SK-N-SH (cell line): ENCODE data around the gene OPA1. TPM values are rescaled to one million over a fixed set of nuclear protein-coding genes. Genes with fewer than 3 reads are reported as not detected.

Experiments used
- CTCF ChIA-PET: fragments of 300-600, 350-600 bp; formaldehyde crosslinking; extraction: SDS; loops from one replicate; lab custom pipeline; 2021; lab: Yijun Ruan, JAX
- POLR2A ChIA-PET: fragments of 350-600 bp; sonication (Branson Sonifier 250); formaldehyde crosslinking; extraction: SDS; loops from one replicate; lab custom pipeline; 2020; ENCODE audit warnings: antibody characterized with exemption, inconsistent platforms; lab: Yijun Ruan, JAX
- DNase-seq: peaks from one replicate; pipeline ENCODE4 v3.0.0; 2012
- H2AFZ ChIP-seq: fragments of 200-600 bp; sonication (generic); 2 replicates; pipeline ENCODE4 v1.8.1; 2016; ENCODE audit warnings: antibody characterized with exemption, mild to moderate bottlenecking, low read depth
- H3F3A ChIP-seq: fragments of 200-600 bp; sonication (generic); replicated peaks from 2 replicates; pipeline ENCODE3; 2016; ENCODE audit warnings: antibody characterized with exemption, mild to moderate bottlenecking; ENCODE audit not compliant: insufficient read depth
- H3K27ac ChIP-seq, 2 experiments: fragments of 200-500 bp in 1 of 2; fragments of 200-600 bp in 1 of 2; sonication (Bioruptor generic) in 1 of 2; sonication (generic), shearing (Covaris generic) in 1 of 2; 2 replicates each; pipeline versions ENCODE4 v1.5.1 to v1.6.1; 2014 to 2016; ENCODE audit warnings: low read depth in 2 of 2, inconsistent platforms in 1 of 2, low read length in 1 of 2, mild to moderate bottlenecking in 1 of 2, mixed read lengths in 1 of 2
- H3K27me3 ChIP-seq: fragments of 200-600 bp; sonication (generic), shearing (Covaris generic); 2 replicates; pipeline ENCODE4 v1.6.1; 2016; ENCODE audit warnings: mixed run types; ENCODE audit not compliant: insufficient read depth
- H3K36me3 ChIP-seq, 2 experiments: fragments of 200-500 bp in 1 of 2; fragments of 200-600 bp in 1 of 2; sonication (Bioruptor generic) in 1 of 2; sonication (generic) in 1 of 2; replicated peaks in 1 of 2; 2 replicates each; pipeline versions ENCODE3 to v1.5.1; 2014 to 2016; ENCODE audit warnings: low read length in 1 of 2, mild to moderate bottlenecking in 1 of 2; ENCODE audit not compliant: insufficient read depth in 2 of 2, control insufficient read depth in 1 of 2
- H3K4me1 ChIP-seq, 2 experiments: fragments of 200-500 bp in 1 of 2; fragments of 200-600 bp in 1 of 2; sonication (Bioruptor generic) in 1 of 2; sonication (generic), shearing (Covaris generic) in 1 of 2; 2 replicates each; pipeline versions ENCODE4 v1.5.1 to v1.6.1; 2014 to 2016; ENCODE audit warnings: low read depth in 1 of 2, low read length in 1 of 2, mixed run types in 1 of 2; ENCODE audit not compliant: insufficient read depth in 2 of 2, control insufficient read depth in 1 of 2
- H3K4me2 ChIP-seq: fragments of 200-600 bp; sonication (generic), shearing (Covaris generic); 2 replicates; pipeline ENCODE4 v1.6.1; 2017; ENCODE audit warnings: mixed run types
- H3K4me3 ChIP-seq, 2 experiments: fragments of 200-500 bp in 1 of 2; fragments of 200-600 bp in 1 of 2; sonication (Bioruptor generic) in 1 of 2; sonication (generic), shearing (Covaris generic) in 1 of 2; 2 replicates each; pipeline versions ENCODE4 v1.5.1 to v1.8.1; 2014 to 2016; ENCODE audit warnings: low read depth in 2 of 2, inconsistent platforms in 1 of 2, low read length in 1 of 2, mild to moderate bottlenecking in 1 of 2, mixed read lengths in 1 of 2, moderate library complexity in 1 of 2
- H3K79me2 ChIP-seq: fragments of 200-600 bp; sonication (generic); 2 replicates; pipeline ENCODE4 v1.8.1; 2017; ENCODE audit warnings: mild to moderate bottlenecking; ENCODE audit not compliant: insufficient read depth
- H3K9ac ChIP-seq: fragments of 200-600 bp; sonication (generic); 2 replicates; pipeline ENCODE4 v1.6.1; 2017; ENCODE audit warnings: mixed run types
- H3K9me2 ChIP-seq: fragments of 200-600 bp; sonication (generic); 2 replicates; pipeline ENCODE4 v1.6.1; 2017; ENCODE audit warnings: mixed run types
- H3K9me3 ChIP-seq: fragments of 200-600 bp; sonication (generic); 2 replicates; pipeline ENCODE4 v1.6.1; 2017; ENCODE audit warnings: mixed run types, mild to moderate bottlenecking, moderate library complexity
- H4K20me1 ChIP-seq: fragments of 200-600 bp; sonication (generic); 2 replicates; pipeline ENCODE4 v1.6.1; 2017; ENCODE audit warnings: mild to moderate bottlenecking, mixed run types; ENCODE audit not compliant: insufficient read depth
- CHD2 ChIP-seq: fragments of 150-350 bp; IDR thresholded peaks from 2 replicates; pipeline ENCODE4 v1.6.1; 2018; ENCODE audit warnings: low read length; ENCODE audit not compliant: partially characterized antibody
- EZH2phosphoT487 ChIP-seq: fragments of 200-600 bp; sonication (generic); IDR thresholded peaks from 2 replicates; pipeline ENCODE4 v1.6.1; 2017; ENCODE audit warnings: low read depth, mixed run types, mild to moderate bottlenecking, antibody characterized with exemption, moderate library complexity, borderline replicate concordance
- FOXJ3 ChIP-seq: sonication (generic); formaldehyde crosslinking; IDR thresholded peaks from 2 replicates; pipeline ENCODE4 v1.5.1; 2020; ENCODE audit warnings: mild to moderate bottlenecking, missing genetic modification reagents
- FOXM1 ChIP-seq: IDR thresholded peaks from 2 replicates; pipeline ENCODE4 v1.4.0; 2012; ENCODE audit warnings: low read depth, mild to moderate bottlenecking
- GABPA ChIP-seq: IDR thresholded peaks from 2 replicates; pipeline ENCODE4 v1.4.0; 2012; ENCODE audit warnings: low read depth, mild to moderate bottlenecking
- GATA2 ChIP-seq: sonication (generic); formaldehyde crosslinking; IDR thresholded peaks from 2 replicates; pipeline ENCODE4 v1.5.0; 2020; ENCODE audit warnings: mild to moderate bottlenecking, missing genetic modification reagents
- JUND ChIP-seq: IDR thresholded peaks from 2 replicates; pipeline ENCODE4 v1.4.0; 2012
- MEF2A ChIP-seq: IDR thresholded peaks from 2 replicates; pipeline ENCODE4 v1.4.0; 2012; ENCODE audit warnings: low read depth, borderline replicate concordance
- NFIC ChIP-seq: IDR thresholded peaks from 2 replicates; pipeline ENCODE4 v1.4.0; 2012; ENCODE audit warnings: borderline replicate concordance
- POLR2AphosphoS5 ChIP-seq: IDR thresholded peaks from 2 replicates; pipeline ENCODE4 v1.6.1; 2012; ENCODE audit warnings: low read depth, low read length
- RFX5 ChIP-seq: IDR thresholded peaks from 2 replicates; pipeline ENCODE4 v1.6.1; 2012; ENCODE audit warnings: mild to moderate bottlenecking, improper control_type of control experiment, low read length
- SIN3A ChIP-seq: IDR thresholded peaks from 2 replicates; pipeline ENCODE4 v1.6.1; 2012; ENCODE audit warnings: low read depth, mild to moderate bottlenecking, low read length, moderate library complexity, borderline replicate concordance
- SMC3 ChIP-seq: IDR thresholded peaks from 2 replicates; pipeline ENCODE4 v1.6.1; 2012; ENCODE audit warnings: low read depth, low read length, improper control_type of control experiment
- YY1 ChIP-seq: IDR thresholded peaks from 2 replicates; pipeline ENCODE4 v1.4.0; 2012; ENCODE audit warnings: low read depth, mild to moderate bottlenecking
- WGBS: methylation state at CpG from one replicate; pipeline ENCODE4 v1.1.6; 2017; ENCODE audit warnings: low lambda C conversion rate; 5-methylcytosine and 5-hydroxymethylcytosine counted together
- polyA plus RNA-seq, 3 experiments: library from polyadenylated mRNA; depleted of rRNA; stranded (reverse); fragments of >200 nt; gene quantifications; 2 replicates each; pipeline ENCODE4 v1.2.3, GENCODE V29; 2012
- TF ChIP-seq, protein P1 (sequence below): fragments of 150-350 bp; IDR thresholded peaks from 2 replicates; pipeline ENCODE4 v1.6.1; 2017; ENCODE audit warnings: antibody characterized with exemption, low read length, low read depth, borderline replicate concordance
- TF ChIP-seq, protein P2 (sequence below): fragments of 150-350 bp; IDR thresholded peaks from 2 replicates; pipeline ENCODE4 v1.6.1; 2016; ENCODE audit warnings: mild to moderate bottlenecking, low read depth, low read length
- TF ChIP-seq, protein P3 (sequence below): IDR thresholded peaks from 2 replicates; pipeline ENCODE4 v1.4.0; 2012; ENCODE audit warnings: low read depth, borderline replicate concordance
- TF ChIP-seq, protein P4 (sequence below): IDR thresholded peaks from 2 replicates; pipeline ENCODE4 v1.6.1; 2012; ENCODE audit warnings: mild to moderate bottlenecking, low read depth, low read length, moderate library complexity
- TF ChIP-seq, protein P5 (sequence below): IDR thresholded peaks from 2 replicates; pipeline ENCODE4; 2012

OPA1 gene
- polyA plus RNA-seq, 1 of the 3 experiments (the other 2 are of a cell fraction): 11.4 TPM

DNA sequence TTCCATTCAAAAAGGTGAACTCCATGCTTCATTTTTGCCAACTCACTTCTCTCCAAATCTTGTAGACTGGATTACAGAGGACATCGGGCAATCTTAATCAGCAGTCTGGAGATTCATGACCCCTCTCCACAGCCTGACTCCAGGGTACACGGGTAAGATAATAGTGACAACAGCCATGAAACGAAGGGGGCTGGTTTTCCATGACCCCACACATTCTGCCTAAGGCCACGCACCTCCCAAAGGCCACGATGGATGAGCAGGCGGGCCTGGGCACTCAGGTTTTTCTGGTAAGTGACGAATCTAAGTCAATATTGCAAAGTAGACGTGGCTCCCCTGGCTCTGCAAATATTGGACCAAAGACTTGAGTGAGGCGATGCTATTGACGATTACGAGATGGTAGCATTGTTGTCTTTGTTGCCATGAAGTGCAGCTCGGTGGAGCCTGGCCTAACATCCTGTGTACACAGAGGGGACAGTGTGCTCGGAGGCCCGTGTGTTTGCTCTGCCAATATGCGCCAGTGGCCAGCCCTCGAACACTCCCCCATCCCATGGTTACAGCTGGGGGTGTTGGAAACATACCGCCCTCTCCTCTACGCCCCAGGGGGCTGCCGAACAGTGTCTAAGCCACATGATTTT is 119.1 kb downstream of the OPA1 start:
- Histone ChIP-seq H3K27ac (no peak overlapping the region), H3F3A (no peaks in the 10 kb centered on the region), H3K9me3 (no peaks in the 10 kb centered on the region), H3K4me3 (no peak overlapping the region), H3K4me2 (no peak overlapping the region), H3K27me3 (no peaks in the 10 kb centered on the region), H3K79me2 (no peaks in the 10 kb centered on the region), H2AFZ (no peak overlapping the region), H4K20me1 (no peaks in the 10 kb centered on the region), H3K36me3 (no peaks in the 10 kb centered on the region), H3K9ac (no peak overlapping the region), H3K9me2 (no peaks in the 10 kb centered on the region), H3K4me1 (no peaks in the 10 kb centered on the region)
- ChIA-PET POLR2A (no interaction called here), CTCF (no interaction called here)
- WGBS: 80% methylated on average over 19 of the region's 19 CpGs
- DNase-seq: no peak
- TF ChIP-seq SIN3A: no peak
- no peak for TF ChIP-seq EZH2phosphoT487
- TF ChIP-seq GABPA: no peak
- no peak for TF ChIP-seq GATA2
- no peak for TF ChIP-seq POLR2AphosphoS5
- TF ChIP-seq, protein P1, sequence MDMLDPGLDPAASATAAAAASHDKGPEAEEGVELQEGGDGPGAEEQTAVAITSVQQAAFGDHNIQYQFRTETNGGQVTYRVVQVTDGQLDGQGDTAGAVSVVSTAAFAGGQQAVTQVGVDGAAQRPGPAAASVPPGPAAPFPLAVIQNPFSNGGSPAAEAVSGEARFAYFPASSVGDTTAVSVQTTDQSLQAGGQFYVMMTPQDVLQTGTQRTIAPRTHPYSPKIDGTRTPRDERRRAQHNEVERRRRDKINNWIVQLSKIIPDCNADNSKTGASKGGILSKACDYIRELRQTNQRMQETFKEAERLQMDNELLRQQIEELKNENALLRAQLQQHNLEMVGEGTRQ: no peak
- TF ChIP-seq SMC3: no peak
- TF ChIP-seq, protein P2, sequence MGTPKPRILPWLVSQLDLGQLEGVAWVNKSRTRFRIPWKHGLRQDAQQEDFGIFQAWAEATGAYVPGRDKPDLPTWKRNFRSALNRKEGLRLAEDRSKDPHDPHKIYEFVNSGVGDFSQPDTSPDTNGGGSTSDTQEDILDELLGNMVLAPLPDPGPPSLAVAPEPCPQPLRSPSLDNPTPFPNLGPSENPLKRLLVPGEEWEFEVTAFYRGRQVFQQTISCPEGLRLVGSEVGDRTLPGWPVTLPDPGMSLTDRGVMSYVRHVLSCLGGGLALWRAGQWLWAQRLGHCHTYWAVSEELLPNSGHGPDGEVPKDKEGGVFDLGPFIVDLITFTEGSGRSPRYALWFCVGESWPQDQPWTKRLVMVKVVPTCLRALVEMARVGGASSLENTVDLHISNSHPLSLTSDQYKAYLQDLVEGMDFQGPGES: no peak
- TF ChIP-seq, protein P3, sequence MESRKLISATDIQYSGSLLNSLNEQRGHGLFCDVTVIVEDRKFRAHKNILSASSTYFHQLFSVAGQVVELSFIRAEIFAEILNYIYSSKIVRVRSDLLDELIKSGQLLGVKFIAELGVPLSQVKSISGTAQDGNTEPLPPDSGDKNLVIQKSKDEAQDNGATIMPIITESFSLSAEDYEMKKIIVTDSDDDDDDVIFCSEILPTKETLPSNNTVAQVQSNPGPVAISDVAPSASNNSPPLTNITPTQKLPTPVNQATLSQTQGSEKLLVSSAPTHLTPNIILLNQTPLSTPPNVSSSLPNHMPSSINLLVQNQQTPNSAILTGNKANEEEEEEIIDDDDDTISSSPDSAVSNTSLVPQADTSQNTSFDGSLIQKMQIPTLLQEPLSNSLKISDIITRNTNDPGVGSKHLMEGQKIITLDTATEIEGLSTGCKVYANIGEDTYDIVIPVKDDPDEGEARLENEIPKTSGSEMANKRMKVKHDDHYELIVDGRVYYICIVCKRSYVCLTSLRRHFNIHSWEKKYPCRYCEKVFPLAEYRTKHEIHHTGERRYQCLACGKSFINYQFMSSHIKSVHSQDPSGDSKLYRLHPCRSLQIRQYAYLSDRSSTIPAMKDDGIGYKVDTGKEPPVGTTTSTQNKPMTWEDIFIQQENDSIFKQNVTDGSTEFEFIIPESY: no peak
- no peak for TF ChIP-seq FOXM1
- no peak for TF ChIP-seq YY1
- TF ChIP-seq, protein P4, sequence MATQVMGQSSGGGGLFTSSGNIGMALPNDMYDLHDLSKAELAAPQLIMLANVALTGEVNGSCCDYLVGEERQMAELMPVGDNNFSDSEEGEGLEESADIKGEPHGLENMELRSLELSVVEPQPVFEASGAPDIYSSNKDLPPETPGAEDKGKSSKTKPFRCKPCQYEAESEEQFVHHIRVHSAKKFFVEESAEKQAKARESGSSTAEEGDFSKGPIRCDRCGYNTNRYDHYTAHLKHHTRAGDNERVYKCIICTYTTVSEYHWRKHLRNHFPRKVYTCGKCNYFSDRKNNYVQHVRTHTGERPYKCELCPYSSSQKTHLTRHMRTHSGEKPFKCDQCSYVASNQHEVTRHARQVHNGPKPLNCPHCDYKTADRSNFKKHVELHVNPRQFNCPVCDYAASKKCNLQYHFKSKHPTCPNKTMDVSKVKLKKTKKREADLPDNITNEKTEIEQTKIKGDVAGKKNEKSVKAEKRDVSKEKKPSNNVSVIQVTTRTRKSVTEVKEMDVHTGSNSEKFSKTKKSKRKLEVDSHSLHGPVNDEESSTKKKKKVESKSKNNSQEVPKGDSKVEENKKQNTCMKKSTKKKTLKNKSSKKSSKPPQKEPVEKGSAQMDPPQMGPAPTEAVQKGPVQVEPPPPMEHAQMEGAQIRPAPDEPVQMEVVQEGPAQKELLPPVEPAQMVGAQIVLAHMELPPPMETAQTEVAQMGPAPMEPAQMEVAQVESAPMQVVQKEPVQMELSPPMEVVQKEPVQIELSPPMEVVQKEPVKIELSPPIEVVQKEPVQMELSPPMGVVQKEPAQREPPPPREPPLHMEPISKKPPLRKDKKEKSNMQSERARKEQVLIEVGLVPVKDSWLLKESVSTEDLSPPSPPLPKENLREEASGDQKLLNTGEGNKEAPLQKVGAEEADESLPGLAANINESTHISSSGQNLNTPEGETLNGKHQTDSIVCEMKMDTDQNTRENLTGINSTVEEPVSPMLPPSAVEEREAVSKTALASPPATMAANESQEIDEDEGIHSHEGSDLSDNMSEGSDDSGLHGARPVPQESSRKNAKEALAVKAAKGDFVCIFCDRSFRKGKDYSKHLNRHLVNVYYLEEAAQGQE: no peak
- TF ChIP-seq RFX5: no peak
- no peak for TF ChIP-seq JUND
- no peak for TF ChIP-seq FOXJ3 (CRISPR knock-in tag)
- no peak for TF ChIP-seq MEF2A
- no peak for TF ChIP-seq NFIC
- no peak for TF ChIP-seq CHD2
- TF ChIP-seq, protein P5, sequence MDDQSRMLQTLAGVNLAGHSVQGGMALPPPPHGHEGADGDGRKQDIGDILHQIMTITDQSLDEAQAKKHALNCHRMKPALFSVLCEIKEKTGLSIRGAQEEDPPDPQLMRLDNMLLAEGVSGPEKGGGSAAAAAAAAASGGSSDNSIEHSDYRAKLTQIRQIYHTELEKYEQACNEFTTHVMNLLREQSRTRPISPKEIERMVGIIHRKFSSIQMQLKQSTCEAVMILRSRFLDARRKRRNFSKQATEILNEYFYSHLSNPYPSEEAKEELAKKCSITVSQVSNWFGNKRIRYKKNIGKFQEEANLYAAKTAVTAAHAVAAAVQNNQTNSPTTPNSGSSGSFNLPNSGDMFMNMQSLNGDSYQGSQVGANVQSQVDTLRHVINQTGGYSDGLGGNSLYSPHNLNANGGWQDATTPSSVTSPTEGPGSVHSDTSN: no peak
